GM12875 (cell line): ENCODE results near the gene GCLC.
"Not testable (repeated sequence)": the region's sequence is repeated elsewhere in the genome, so short reads cannot be mapped to it uniquely, and the experiment has no call there.

Experiments used
- H3K4me3 ChIP-seq: one replicate; pipeline ENCODE4 v1.5.1; 2011; ENCODE audit warnings: low read depth, low read length, control low read depth
- CTCF ChIP-seq: IDR thresholded peaks from 2 replicates; pipeline ENCODE4 v1.5.1; 2011; ENCODE audit warnings: low read depth, mild to moderate bottlenecking, control low read depth, inconsistent platforms, low read length, moderate library complexity, borderline replicate concordance; ENCODE audit not compliant: insufficient read depth

The GCLC gene

GRCh38 chr6:53492860-53493634 lies 51.9 kb downstream of the GCLC start:
- H3K4me3 ChIP-seq: no peak overlapping the region
- TF ChIP-seq CTCF: peak; percentile 33; the same call in 1 of the 2 replicates

GRCh38 chr6:53487080-53487479 lies 57.8 kb downstream of the GCLC start:
- no peak overlapping the region for H3K4me3 ChIP-seq
- TF ChIP-seq CTCF: no peak

- H3K4me3 ChIP-seq: no peak overlapping the region
- TF ChIP-seq CTCF: no peak
Observed at GRCh38 chr6:53486679-53487078, 58.2 kb downstream of the GCLC start.

- TF ChIP-seq CTCF: peak; percentile 66; the same call in 1 of the 2 replicates
- no peak overlapping the region for H3K4me3 ChIP-seq
Observed at GRCh38 chr6:53484476-53485280, 60.2 kb downstream of the GCLC start.

- H3K4me3 ChIP-seq: no peak overlapping the region
- no peak for TF ChIP-seq CTCF
Observed at GRCh38 chr6:53483423-53484353, 61.2 kb downstream of the GCLC start.

GRCh38 chr6:53481323-53481722 lies 63.6 kb downstream of the GCLC start:
- TF ChIP-seq CTCF: no peak
- H3K4me3 ChIP-seq: no peak overlapping the region

GRCh38 chr6:53480774-53481173 lies 64.1 kb downstream of the GCLC start:
- H3K4me3 ChIP-seq: not testable (repeated sequence)
